Activated T-cell treated with anti-CD3 and anti-CD28 coated beads for 24 hours (primary cell): ENCODE measurements around the gene SH2D2A.

Experiments used
- DNase-seq: peaks from one replicate; pipeline ENCODE4 v3.0.0-alpha.2; 2020; ENCODE audit warnings: low read depth

SH2D2A gene

DNA sequence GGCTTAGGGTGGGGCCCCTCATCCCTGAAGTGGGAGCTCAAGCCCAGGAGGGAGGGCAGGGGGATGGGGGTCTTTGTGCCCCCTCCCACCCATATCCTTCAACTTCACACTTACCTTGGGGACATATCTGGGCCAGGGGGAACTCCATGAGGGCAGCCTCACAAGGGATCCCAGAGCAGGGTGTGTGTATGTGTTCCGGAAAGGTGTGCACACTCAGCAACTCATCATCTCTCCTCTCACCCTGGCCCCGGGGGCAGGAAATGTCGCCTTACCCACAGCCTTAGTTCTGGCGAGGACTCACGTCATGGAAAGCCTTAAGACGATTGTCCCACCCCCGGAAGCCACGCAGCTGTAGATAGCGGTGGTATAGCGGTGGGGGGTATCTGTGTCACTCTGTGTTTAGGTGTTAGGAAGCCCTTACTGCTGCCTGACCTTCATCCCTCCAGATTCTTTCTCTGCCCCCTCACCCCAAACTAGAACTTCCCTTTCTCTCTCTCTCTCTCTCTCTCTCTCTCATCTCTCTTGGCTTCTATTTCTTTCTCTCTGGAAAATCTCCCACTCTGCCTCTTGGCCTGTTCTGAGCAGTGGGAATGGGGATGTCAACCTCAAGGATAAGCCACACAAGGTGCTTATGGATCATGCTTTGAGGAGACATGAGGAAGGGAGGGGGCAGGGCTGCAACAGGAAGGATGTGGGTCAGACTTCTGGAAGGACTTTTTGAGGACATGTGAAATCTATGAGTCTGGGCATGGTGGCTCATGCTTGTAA, at the start of gene SH2D2A:
SH2D2A (minus strand) TSS at position 288 of the 768 bp plus-strand sequence; CDS start at position 148, 140 bp downstream.
- DNase-seq, result peak; percentile 92

GRCh38 chr1:156865865-156866248, 49.2 kb upstream of the SH2D2A start:
- DNase-seq, result no peak

DNA sequence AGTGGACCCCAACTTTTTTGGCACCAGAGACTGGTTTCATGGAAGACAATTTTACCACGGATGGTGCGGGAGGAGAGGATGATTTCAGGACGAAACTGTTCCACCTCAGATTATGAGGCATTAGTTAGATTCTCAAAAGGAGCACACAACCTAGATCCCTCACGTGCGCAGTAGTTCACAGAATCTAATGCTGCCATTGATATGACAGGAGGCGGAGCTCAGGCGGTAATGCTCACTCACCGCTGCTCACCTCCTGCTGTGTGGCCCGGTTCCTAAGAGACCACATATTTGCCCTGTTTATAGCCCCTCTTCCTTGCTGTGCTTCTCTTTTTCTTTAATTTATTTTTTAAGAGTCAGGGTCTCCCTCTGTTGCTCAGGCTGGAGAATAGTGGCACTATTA, 48.6 kb upstream of the SH2D2A start:
- DNase-seq, result no peak

- no peak for DNase-seq
Measured at GRCh38 chr1:156864796-156865195, 48.1 kb upstream of the SH2D2A start.

DNA sequence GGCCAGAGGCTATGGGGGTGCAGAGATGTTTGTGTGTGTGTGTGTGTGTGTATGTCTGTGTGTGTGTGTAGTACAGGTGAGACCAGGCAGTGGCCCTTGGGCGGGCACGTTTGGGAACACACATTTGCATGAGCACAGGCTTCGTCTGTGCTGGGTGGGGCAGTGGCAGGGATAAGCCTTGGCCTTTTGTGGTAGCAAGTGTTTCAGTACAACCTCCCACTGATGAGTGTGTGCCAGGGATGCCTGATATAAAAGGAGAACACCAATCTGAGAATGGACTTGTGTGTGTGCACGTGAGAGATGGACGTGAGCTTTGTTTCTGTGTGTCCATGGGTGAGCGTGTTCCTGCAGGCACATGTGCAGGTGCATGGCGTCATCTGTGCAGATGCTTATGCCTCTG, 47.0 kb upstream of the SH2D2A start:
- DNase-seq, result no peak

DNA sequence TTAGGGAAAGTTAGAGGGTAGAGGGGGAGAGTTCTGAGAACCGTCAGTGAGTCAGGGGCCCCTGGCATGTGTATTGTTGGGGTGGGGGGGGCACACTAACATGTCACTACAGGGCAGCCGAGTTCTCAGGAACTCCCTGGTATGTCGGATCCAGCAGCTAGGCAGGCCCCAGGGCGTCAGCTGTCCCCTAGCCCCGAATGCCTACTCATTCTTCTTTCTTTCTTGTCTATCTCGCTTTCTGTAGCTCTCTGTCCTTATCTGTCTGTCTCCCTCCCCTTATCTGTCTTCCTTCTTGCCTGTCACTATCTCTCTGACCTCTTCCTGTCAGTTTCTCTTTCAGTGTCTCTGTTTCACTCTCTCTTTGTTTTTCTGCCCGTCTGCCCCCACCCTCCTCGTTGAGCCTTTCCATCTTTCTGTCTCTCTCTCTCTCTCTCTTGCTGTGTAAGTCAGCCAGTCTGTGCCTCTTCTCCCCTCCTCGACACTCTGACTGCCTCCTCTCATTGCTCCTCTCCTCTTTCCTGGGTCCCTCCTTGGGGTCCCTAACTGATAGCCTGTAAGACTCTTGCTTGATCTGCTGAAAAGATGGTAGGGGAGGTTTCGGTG, 46.5 kb upstream of the SH2D2A start:
- no peak for DNase-seq

DNA sequence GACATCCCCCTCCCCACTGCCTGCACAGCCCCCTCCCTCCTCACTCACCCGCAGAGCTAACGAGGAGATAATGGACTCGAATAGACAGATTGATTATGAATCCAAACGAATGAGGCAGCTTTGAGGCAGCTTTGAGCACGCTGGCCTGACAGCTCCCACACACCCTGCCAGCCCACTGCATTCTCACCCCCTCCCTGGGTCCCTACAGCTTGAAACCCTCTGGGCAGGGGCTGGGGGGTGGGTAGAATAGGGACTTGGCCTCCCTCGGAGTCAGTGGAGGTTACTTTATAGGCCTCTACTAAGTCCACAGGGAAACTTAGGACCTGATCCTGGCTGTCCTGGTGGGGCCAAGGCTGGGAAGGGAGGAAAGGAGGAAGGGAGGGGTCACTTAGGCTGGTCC, 45.9 kb upstream of the SH2D2A start:
- no peak for DNase-seq

DNA sequence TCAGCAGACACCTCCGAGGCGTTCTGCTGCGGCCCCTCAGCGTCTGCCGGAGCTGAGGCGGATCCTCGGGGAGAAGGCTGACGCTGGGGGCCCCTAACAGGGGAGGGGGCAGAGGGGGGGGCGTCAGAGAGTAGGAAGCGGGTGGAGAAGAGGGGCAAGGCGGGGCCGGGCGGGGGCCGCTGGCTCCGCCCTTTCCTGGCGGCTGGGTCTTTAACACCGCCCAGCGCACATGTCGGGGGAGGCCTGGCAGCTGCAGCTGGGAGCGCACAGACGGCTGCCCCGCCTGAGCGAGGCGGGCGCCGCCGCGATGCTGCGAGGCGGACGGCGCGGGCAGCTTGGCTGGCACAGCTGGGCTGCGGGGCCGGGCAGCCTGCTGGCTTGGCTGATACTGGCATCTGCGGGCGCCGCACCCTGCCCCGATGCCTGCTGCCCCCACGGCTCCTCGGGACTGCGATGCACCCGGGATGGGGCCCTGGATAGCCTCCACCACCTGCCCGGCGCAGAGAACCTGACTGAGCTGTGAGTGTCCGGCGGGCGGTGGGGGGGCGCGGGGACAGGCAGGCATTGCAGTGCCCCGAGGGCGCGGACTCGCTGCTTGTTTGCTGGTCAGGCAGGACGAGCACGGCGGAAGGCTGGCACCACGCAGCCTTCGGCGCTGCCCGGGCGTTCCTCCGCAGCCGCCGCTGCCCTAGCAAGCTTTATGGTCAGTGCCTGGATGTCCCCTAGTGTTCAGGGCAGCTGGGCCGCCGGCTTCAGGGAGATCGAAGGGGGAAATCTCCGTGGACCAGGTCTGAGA, 44.2 kb upstream of the SH2D2A start, which contains the start of gene NTRK1:
NTRK1 (plus strand) TSS at position 238 of the 796 bp plus-strand sequence; CDS start at position 308, 70 bp downstream.
- DNase-seq, result peak; percentile 38

DNA sequence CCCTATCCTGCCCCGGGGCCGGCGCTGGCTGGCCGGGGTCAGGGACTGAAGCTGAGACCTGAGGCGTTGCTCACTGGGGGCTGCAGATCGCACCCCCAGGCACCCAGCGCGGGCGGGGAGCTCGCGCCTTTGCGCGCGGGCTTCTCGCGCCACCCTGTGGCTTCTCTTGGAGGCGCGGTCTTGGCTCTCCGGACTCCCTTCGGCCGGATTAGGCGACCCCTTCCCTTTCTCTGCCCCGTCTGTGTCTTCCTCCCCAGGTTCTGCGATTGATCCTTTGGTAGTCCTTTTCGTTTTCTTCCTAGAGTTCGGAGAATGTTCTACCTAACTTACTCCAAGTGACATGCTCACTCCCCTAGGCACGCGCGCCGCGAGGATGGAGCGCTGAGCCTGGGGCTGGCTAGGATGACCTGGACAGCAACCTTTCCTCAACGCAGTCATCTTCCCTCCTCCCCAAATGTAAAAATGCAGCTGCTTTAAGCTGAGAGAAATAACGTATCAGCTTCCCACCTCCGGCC, 43.5 kb upstream of the SH2D2A start:
- DNase-seq, result peak; percentile 51

- no peak for DNase-seq
Measured at GRCh38 chr1:156859523-156860112, 43.0 kb upstream of the SH2D2A start.

DNA sequence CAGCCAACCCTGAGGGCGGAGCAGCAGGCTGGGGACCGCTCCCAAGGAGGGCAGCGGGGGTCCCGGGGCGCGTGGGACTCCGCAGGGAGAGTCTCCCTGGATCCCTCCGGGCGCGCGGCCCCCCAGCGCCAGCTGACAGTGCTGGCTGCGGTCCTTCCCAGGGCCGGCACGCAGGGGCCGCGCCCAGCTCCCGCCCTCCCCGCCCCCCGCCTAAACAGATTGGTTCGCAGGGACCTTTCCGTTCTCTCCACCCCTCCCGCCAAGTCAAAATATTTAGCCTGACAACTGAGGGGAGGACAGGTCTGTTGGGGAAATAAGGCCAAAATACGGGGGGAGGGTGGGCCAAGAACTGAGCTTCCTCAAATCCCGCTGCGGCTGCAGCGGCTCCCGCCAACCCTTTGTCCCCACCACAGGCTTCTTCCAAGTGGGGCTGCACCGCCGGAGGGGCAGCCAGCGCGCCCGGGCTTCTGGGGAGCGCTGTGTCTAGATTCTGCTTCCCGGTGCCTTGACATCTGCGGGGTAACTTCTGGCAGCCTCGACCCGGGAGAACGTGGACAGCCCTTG, 42.4 kb upstream of the SH2D2A start, which contains the start of gene INSRR:
INSRR (minus strand) TSS at position 159 of the 564 bp plus-strand sequence. CDS start 496 bp downstream, outside the sequence.
- DNase-seq, result no peak

DNA sequence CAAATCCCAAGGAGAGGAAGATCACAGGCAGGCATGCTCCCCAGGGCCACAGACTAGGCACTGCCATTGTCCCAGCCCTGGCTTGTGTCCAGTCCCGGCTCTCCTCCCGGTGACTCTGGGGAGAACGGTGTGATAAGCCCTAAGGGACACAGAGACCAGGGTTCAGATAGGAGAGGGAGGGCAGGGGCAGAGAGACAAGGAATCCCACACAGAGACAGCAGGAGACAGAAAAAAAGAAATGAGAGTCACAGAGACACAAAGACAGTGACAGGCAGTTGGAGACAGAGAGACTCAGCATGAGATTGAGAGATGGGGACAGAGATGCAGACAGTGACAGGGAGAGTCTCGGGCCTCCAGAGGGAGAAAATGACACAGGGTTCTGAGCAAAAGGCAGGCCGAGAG, 41.9 kb upstream of the SH2D2A start:
- DNase-seq, result no peak

- no peak for DNase-seq
Measured at GRCh38 chr1:156857532-156857931, 40.9 kb upstream of the SH2D2A start.

DNA sequence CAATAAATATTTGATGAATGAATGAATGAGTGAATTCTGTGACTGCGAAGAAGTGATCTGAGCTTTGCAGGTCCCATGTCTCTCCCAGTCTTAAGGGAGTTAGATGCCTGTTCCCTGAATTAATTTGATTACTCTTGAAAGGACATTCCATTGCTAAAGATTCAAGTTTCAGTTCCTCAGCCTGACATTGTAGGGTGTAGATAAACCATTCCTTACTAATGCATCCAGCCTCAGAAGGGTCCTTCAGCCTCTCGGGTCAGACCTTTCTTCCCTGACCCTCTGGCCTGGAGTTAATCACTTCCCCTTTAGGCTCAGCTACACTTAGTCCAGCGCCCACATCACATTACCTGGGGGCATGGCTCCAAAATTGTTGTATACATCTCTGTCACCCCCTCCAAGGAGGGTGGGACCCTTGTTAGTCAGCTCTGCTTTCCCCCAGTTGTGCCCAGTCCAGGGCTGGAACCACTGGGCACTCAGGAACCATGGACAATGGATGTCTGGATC, 39.7 kb upstream of the SH2D2A start:
- no peak for DNase-seq

DNA sequence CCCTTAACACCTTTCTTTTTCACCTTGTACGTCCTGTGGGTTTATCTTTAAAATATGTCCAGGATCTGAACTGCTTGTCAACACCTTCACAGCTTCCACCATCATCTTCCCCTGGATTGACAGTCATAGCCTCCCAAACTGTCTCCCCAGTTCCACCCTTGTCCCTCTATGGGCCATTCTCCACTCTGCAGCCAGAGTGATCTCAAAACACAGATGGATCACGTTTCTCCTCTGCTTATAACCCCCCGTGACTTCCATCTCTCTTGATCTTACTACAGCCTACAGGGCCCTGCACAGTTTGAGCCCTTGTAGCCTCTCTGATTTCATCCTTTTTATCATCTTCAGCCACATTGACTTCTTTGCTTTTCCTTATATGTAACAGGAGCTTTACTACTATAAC, 38.0 kb upstream of the SH2D2A start:
- DNase-seq, result no peak

GRCh38 chr1:156853761-156854160, 37.1 kb upstream of the SH2D2A start:
- no peak for DNase-seq

GRCh38 chr1:156852418-156852874, 35.8 kb upstream of the SH2D2A start:
- DNase-seq, result no peak

DNA sequence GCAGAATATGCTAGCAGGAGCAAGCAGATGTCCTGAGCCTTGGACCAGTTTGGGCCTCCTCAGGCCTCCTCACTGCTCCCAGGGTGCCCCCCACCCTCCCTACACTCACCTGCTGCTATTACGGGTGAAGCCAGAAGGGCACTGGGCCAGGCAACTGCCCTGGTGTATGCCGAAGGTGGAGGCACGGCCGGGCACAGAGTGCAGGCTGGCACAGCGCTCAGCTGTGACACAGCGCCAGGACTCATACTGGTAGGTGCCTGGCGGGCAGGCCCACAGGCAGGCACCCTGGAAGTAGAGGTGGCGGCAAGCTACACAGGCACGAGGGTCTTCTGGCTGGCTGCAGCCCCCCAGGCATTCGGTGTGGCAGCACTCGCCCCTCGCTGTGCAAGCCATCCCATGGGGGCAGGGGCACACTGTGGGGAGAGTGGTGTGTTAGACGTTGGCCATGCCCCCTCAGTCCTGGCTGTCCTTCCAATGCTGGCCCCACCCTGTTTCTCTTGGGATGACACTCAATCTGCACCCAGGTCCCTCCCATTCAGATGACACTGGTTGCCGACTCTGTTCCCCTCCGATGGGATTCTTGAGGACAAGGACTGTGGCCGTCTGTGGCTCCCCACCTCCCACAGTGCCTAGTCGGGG, 35.2 kb upstream of the SH2D2A start:
- DNase-seq, result no peak

GRCh38 chr1:156849151-156849496, 32.5 kb upstream of the SH2D2A start:
- no peak for DNase-seq

DNA sequence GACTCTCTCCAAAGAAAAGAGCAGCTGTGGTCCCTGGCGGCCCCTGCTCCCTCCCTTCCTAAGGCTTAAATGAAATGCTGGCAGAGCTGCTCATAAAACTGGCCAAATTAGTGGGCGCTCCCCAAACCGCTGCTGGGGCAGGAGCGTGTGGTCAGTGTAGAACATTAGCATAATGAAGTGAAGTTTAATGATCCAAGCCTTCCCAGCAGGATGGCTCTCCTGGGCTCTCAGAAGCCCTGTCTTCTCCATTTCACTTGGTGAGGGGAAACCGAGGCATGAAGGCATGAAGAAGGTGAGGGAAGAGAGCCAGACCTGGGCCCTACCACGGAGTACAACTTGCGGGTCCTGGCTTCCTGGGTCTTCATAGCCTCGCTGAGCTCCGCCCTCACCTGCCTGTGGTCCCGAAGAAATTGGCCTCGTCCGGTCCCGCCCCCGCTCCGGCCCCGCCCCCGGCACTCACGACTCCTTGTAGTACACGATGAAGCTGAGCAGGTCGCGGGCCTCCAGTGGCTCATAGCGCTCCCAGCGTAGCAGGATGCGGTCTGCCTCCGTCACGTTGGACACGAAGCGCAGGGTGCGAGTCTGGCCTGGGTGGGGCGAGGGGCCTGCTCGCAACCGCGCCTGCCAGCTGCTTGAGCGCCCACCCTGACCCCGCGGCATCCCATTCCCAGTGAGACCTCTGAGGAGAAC, 32.0 kb upstream of the SH2D2A start:
- peak; percentile 42 for DNase-seq
